ENCODE results near the gene KCNA10.

DNA sequence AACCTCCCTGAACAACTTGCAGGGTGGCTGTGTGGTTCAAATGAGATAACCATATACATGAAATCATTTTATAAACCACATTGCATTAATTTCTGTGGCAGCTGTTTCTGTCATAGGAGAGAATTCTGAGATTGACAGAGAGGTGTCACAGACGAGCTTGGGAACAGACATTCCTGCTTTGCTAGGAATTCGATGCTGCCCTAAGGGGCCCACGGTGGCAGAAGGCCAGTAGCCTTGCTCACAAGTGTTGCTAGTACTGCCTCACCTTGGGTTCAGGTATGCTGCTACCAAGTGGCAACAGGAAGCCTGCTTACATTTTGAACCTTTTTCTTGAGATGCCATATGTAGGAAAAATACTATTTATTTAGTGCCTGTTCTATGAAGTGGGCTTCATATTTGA lies 13.4 kb downstream of the KCNA10 start:
- no peak for TF ChIP-seq CTCF (CRISPR knock-in tag; IDR thresholded peaks at IDR 0.05)
- TF ChIP-seq, protein P1, sequence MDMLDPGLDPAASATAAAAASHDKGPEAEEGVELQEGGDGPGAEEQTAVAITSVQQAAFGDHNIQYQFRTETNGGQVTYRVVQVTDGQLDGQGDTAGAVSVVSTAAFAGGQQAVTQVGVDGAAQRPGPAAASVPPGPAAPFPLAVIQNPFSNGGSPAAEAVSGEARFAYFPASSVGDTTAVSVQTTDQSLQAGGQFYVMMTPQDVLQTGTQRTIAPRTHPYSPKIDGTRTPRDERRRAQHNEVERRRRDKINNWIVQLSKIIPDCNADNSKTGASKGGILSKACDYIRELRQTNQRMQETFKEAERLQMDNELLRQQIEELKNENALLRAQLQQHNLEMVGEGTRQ (IDR thresholded peaks at IDR 0.05; ENCODE audit: low read depth, low read length), result no peak
- TF ChIP-seq, protein P1 (CRISPR knock-in tag; IDR thresholded peaks at IDR 0.05; ENCODE audit: borderline replicate concordance), result no peak

Data from HepG2 (cell line).